ENCODE measurements around the gene IFI35.

GRCh38 chr17:43030137-43030767 lies 23.7 kb downstream of the IFI35 start:
- TF ChIP-seq EZH2phosphoT487 (IDR thresholded peaks at IDR 0.05; ENCODE audit: borderline replicate concordance, low read depth, low read length) (no peak), CTCF (conservative IDR thresholded peaks at IDR 0.05; ENCODE audit: low read length) (no peak)
